GM23338 (cell line): ENCODE measurements around the gene EXOC7. TPM values are rescaled to one million over a fixed set of nuclear protein-coding genes. Genes with fewer than 3 reads are reported as not detected.
A peak's percentile ranks its signal among the peaks of the same experiment; 100 is the strongest.

Experiments used
- ETS1 ChIP-seq: IDR thresholded peaks from 2 replicates; pipeline ENCODE4 v1.6.1; 2016; ENCODE audit warnings: antibody characterized with exemption
- EZH2 ChIP-seq: fragments of 200-600 bp; sonication (generic); IDR thresholded peaks from one replicate; pipeline ENCODE4 v1.8.0; 2017; ENCODE audit warnings: antibody characterized with exemption, mild to moderate bottlenecking, low read depth; ENCODE audit not compliant: unreplicated experiment
- JUNB ChIP-seq: IDR thresholded peaks from one replicate; pipeline ENCODE4 v1.6.1; 2016; ENCODE audit warnings: antibody characterized with exemption; ENCODE audit not compliant: unreplicated experiment
- NANOG ChIP-seq: IDR thresholded peaks from 2 replicates; pipeline ENCODE4 v1.6.1; 2016; ENCODE audit warnings: antibody characterized with exemption, borderline replicate concordance
- ZNF462 ChIP-seq: fragments of 250-450 bp; sonication (Bioruptor Pico); IDR thresholded peaks from 2 replicates; pipeline ENCODE4 v1.5.0; 2020; ENCODE audit warnings: mild to moderate bottlenecking, moderate library complexity
- polyA plus RNA-seq: library from polyadenylated mRNA; unstranded; fragments of >200 nt; fragmentation: Nextera tagmentation; extraction: Ambion mirVana; gene quantifications from 2 replicates; pipeline ENCODE4 v1.2.1, GENCODE V29; 2016
- total RNA-seq: library from RNA; depleted of rRNA; stranded (reverse); fragments of >200 nt; shearing (Covaris generic); gene quantifications from 2 replicates; pipeline ENCODE4 v1.2.3, GENCODE V29; 2014

EXOC7 gene
- total and polyA plus RNA-seq, 2 experiments from 2014 or later: 75.4 to 77.4 TPM

- no peak for TF ChIP-seq ZNF462
- TF ChIP-seq EZH2: peak; percentile 45
- TF ChIP-seq NANOG: no peak
- TF ChIP-seq ETS1: no peak
- no peak for TF ChIP-seq JUNB
These were observed 28.0 kb downstream of the EXOC7 start (continued) for GRCh38 chr17:76075364-76076145.
